Osteoblast (primary cell): Measurements from ENCODE around the gene OR13D1. TPM values are rescaled to one million over a fixed set of nuclear protein-coding genes. Genes with fewer than 3 reads are reported as not detected.

Experiments
- DNase-seq: peaks from one replicate; pipeline ENCODE4 v3.0.0; 2011; ENCODE audit warnings: low spot score, mixed read lengths; ENCODE audit not compliant: insufficient read length; ENCODE audit errors: missing footprints
- H2AFZ ChIP-seq: 2 replicates; pipeline ENCODE4 v1.6.0; 2011; ENCODE audit warnings: mild to moderate bottlenecking, low read length
- H3K27ac ChIP-seq: 2 replicates; pipeline ENCODE4 v1.5.1; 2011; ENCODE audit warnings: mild to moderate bottlenecking, low read depth, low read length, moderate library complexity
- H3K27me3 ChIP-seq: 2 replicates; pipeline ENCODE4 v1.6.0; 2012; ENCODE audit warnings: mild to moderate bottlenecking, control low read depth, inconsistent platforms, low read length, moderate library complexity; ENCODE audit not compliant: insufficient read depth
- H3K36me3 ChIP-seq: 2 replicates; pipeline ENCODE4 v1.5.1; 2011; ENCODE audit warnings: mild to moderate bottlenecking, low read length, control low read depth, moderate library complexity; ENCODE audit not compliant: insufficient read depth
- H3K4me1 ChIP-seq: 2 replicates; pipeline ENCODE4 v1.5.1; 2011; ENCODE audit warnings: mild to moderate bottlenecking, low read length, control low read depth, moderate library complexity; ENCODE audit not compliant: insufficient read depth
- H3K4me2 ChIP-seq: 2 replicates; pipeline ENCODE4 v1.6.0; 2011; ENCODE audit warnings: mild to moderate bottlenecking, low read length; ENCODE audit not compliant: insufficient read depth
- H3K4me3 ChIP-seq: fragments of 200-600 bp; sonication (generic); 3 replicates; pipeline ENCODE4 v1.5.1; 2012; ENCODE audit warnings: mild to moderate bottlenecking, low read length, inconsistent platforms; ENCODE audit not compliant: insufficient read depth
- H3K79me2 ChIP-seq: 2 replicates; pipeline ENCODE4 v1.6.0; 2012; ENCODE audit warnings: mild to moderate bottlenecking, low read length, control low read depth, inconsistent platforms; ENCODE audit not compliant: insufficient read depth
- H3K9me3 ChIP-seq: 2 replicates; pipeline ENCODE4 v1.5.1; 2011; ENCODE audit warnings: low read depth, low read length, control low read depth
- H4K20me1 ChIP-seq: 2 replicates; pipeline ENCODE4 v1.6.0; 2012; ENCODE audit warnings: mild to moderate bottlenecking, low read length, control low read depth; ENCODE audit not compliant: insufficient read depth
- total RNA-seq: library from RNA; depleted of rRNA; stranded (reverse); fragments of >200 nt; gene quantifications from 2 replicates; pipeline ENCODE4 v1.2.3, GENCODE V29; 2012
- TF ChIP-seq, protein P1 (sequence below): IDR thresholded peaks from 2 replicates; pipeline ENCODE4 v1.5.1; 2011; ENCODE audit warnings: mild to moderate bottlenecking, low read depth, low read length, moderate library complexity; ENCODE audit errors: extremely low read depth

The OR13D1 gene
- total RNA-seq, 1 donor = not detected

DNA sequence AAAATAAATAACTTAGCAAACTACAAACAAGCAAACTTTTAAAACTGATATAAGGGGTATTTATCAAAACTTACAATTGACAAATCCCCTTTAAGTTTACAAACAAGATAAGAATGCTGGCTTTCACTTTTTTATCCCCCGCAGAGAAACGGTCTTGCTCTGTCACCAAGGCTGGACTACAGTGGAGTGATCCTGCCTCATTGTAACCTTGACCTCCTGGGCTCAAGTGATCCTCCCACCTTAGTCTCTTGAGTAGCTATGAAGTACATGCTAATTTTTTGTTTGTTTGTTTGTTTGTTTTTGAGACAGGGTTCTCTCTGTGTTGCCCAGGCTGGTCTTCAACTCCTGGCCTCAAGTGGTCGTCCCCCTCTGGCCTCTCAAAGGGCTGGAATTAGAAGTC, 44.1 kb downstream of the OR13D1 start:
- Histone ChIP-seq H3K27me3 (no peaks in the 10 kb centered on the region), H3K4me2 (no peak overlapping the region), H3K9me3 (no peaks in the 10 kb centered on the region), H3K36me3 (no peaks in the 10 kb centered on the region), H3K4me1 (peaks cover 6% of the 10 kb centered on the region), H3K4me3 (no peak overlapping the region), H2AFZ (no peak overlapping the region), H4K20me1 (no peaks in the 10 kb centered on the region), H3K79me2 (no peaks in the 10 kb centered on the region), H3K27ac (no peak overlapping the region)
- TF ChIP-seq, protein P1, sequence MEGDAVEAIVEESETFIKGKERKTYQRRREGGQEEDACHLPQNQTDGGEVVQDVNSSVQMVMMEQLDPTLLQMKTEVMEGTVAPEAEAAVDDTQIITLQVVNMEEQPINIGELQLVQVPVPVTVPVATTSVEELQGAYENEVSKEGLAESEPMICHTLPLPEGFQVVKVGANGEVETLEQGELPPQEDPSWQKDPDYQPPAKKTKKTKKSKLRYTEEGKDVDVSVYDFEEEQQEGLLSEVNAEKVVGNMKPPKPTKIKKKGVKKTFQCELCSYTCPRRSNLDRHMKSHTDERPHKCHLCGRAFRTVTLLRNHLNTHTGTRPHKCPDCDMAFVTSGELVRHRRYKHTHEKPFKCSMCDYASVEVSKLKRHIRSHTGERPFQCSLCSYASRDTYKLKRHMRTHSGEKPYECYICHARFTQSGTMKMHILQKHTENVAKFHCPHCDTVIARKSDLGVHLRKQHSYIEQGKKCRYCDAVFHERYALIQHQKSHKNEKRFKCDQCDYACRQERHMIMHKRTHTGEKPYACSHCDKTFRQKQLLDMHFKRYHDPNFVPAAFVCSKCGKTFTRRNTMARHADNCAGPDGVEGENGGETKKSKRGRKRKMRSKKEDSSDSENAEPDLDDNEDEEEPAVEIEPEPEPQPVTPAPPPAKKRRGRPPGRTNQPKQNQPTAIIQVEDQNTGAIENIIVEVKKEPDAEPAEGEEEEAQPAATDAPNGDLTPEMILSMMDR = no peak
- DNase-seq = no peak

DNA sequence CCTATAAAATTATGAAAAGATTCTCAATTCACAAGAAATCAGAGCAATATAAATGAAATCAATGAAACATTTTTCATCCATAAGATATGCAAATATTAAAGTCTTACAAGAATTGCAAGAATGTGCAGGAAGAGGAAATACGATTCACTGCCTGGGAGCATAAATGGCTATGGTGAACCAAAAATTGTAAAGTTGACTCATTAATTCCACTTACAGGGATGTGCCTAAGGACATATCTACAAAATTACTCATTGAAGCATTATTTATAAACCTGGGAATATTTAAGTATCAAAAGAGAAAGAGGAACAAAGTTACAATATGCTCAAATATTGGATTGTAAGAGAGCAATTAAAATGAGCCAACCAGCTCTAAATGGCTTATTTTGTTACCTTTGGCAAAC, 46.3 kb downstream of the OR13D1 start:
- no peak for DNase-seq
- no peaks in the 10 kb centered on the region for H3K27me3 ChIP-seq
- H3K36me3 ChIP-seq = no peaks in the 10 kb centered on the region
- no peak overlapping the region for H3K4me3 ChIP-seq
- TF ChIP-seq, protein P1 = no peak
- H2AFZ ChIP-seq = peak overlapping the region; percentile 62
- no peaks in the 10 kb centered on the region for H4K20me1 ChIP-seq
- H3K4me1 ChIP-seq = peaks cover 6% of the 10 kb centered on the region
- no peak overlapping the region for H3K27ac ChIP-seq
- no peaks in the 10 kb centered on the region for H3K9me3 ChIP-seq
- peak overlapping the region; percentile 52 for H3K4me2 ChIP-seq
- H3K79me2 ChIP-seq = no peaks in the 10 kb centered on the region

DNA sequence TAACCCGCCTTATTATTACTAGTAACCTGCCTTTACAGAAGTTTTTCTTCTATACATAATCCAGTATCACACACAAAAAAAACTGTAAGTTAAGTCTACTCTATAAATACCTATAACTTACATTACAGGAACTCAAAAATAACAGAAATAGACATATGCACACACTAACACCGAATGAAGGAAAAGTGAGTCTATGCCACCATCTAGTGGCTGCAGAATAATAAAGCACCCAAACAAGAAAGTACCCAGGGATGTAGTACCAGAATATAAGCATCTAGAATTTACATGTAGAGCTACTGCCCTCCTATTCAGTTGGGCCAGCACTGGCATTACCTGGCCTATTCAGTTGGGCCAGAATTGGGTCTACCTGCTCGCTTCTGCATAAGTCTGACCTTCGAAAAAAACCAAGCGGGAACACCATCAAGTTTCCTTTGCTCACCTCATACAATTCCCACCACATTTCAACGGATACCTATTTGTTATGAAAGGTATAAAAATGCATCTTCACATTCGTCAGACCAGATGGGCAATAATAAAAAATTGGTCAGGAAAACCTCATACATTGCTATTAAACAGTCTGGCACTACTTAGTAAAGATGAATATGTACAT, 49.2 kb downstream of the OR13D1 start:
- Histone ChIP-seq H3K4me1 (peaks cover 12% of the 10 kb centered on the region), H3K27me3 (no peaks in the 10 kb centered on the region), H3K27ac (no peak overlapping the region), H3K4me2 (no peak overlapping the region), H3K79me2 (peaks cover 5% of the 10 kb centered on the region), H2AFZ (no peak overlapping the region), H3K36me3 (no peaks in the 10 kb centered on the region), H4K20me1 (no peaks in the 10 kb centered on the region), H3K4me3 (no peak overlapping the region), H3K9me3 (no peaks in the 10 kb centered on the region)
- no peak for DNase-seq
- TF ChIP-seq, protein P1 = peak; percentile 70

Other genes starting within 250 kb of the OR13D1 start
- not detected in 2 replicates for gene OR13F1, start 190.3 kb upstream of the OR13D1 start, total RNA-seq
- gene OR13C4, start 167.3 kb upstream of the OR13D1 start, total RNA-seq = not detected in 2 replicates
- not detected in 2 replicates for gene OR13C3, start 157.7 kb upstream of the OR13D1 start, total RNA-seq
- gene OR13C8, start 125.3 kb upstream of the OR13D1 start, total RNA-seq = not detected in 2 replicates
- not detected in 2 replicates for gene OR13C5, start 95.1 kb upstream of the OR13D1 start, total RNA-seq
- not detected in 2 replicates for gene OR13C2, start 88.9 kb upstream of the OR13D1 start, total RNA-seq
- not detected in 2 replicates for gene OR13C9, start 76.3 kb upstream of the OR13D1 start, total RNA-seq
- gene NIPSNAP3A, start 53.2 kb downstream of the OR13D1 start, total RNA-seq = 42.7 and 43.9 TPM in 2 replicates
- gene NIPSNAP3B, start 69.6 kb downstream of the OR13D1 start, total RNA-seq = 2.1 and 2.5 TPM in 2 replicates
- 50.1 and 73.1 TPM in 2 replicates for gene ABCA1, start 233.6 kb downstream of the OR13D1 start, total RNA-seq